ENCODE measurements around the gene ZNF699. TPM values are rescaled to one million over a fixed set of nuclear protein-coding genes. Genes with fewer than 3 reads are reported as not detected.
"Not testable (repeated sequence)": the region's sequence is repeated elsewhere in the genome, so short reads cannot be mapped to it uniquely, and the experiment has no call there.

The ZNF699 gene
- total RNA-seq, 1 donor from 2014 or later, result 23.7 TPM

GRCh38 chr19:9323557-9323918 lies 13.9 kb upstream of the ZNF699 start:
- Histone ChIP-seq H3K36me3 (ENCODE audit: control insufficient read depth, insufficient read depth, low read length) (no peaks in the 10 kb centered on the region), H3K4me3 (ENCODE audit: low read depth, low read length) (peak overlapping the region; percentile 74), H3K27me3 (ENCODE audit: control insufficient read depth, insufficient read depth, low read length) (no peaks in the 10 kb centered on the region)
- TF ChIP-seq CTCF (IDR thresholded peaks at IDR 0.05; ENCODE audit: insufficient read depth, low read length, poor library complexity, severe bottlenecking), result no peak
- DNase-seq (ENCODE audit: low read depth), result peak; percentile 61

- not testable (repeated sequence) for H3K27me3 ChIP-seq (ENCODE audit: control insufficient read depth, insufficient read depth, low read length); H3K36me3 ChIP-seq (ENCODE audit: control insufficient read depth, insufficient read depth, low read length); DNase-seq (ENCODE audit: low read depth); H3K4me3 ChIP-seq (ENCODE audit: low read depth, low read length)
Measured at GRCh38 chr19:9322201-9322600, 12.6 kb upstream of the ZNF699 start.

GRCh38 chr19:9321756-9322155 lies 12.1 kb upstream of the ZNF699 start:
- not testable (repeated sequence) for H3K27me3 ChIP-seq (ENCODE audit: control insufficient read depth, insufficient read depth, low read length); H3K36me3 ChIP-seq (ENCODE audit: control insufficient read depth, insufficient read depth, low read length); DNase-seq (ENCODE audit: low read depth); H3K4me3 ChIP-seq (ENCODE audit: low read depth, low read length)

GRCh38 chr19:9321338-9321737 lies 11.7 kb upstream of the ZNF699 start:
- DNase-seq (ENCODE audit: low read depth), result no peak
- no peaks in the 10 kb centered on the region for H3K27me3 ChIP-seq (ENCODE audit: control insufficient read depth, insufficient read depth, low read length)
- no peak overlapping the region for H3K4me3 ChIP-seq (ENCODE audit: low read depth, low read length)
- no peaks in the 10 kb centered on the region for H3K36me3 ChIP-seq (ENCODE audit: control insufficient read depth, insufficient read depth, low read length)
- no peak for TF ChIP-seq CTCF (IDR thresholded peaks at IDR 0.05; ENCODE audit: insufficient read depth, low read length, poor library complexity, severe bottlenecking)

- DNase-seq (ENCODE audit: low read depth), result no peak
- no peaks in the 10 kb centered on the region for H3K27me3 ChIP-seq (ENCODE audit: control insufficient read depth, insufficient read depth, low read length)
- TF ChIP-seq CTCF (IDR thresholded peaks at IDR 0.05; ENCODE audit: insufficient read depth, low read length, poor library complexity, severe bottlenecking), result no peak
- no peak overlapping the region for H3K4me3 ChIP-seq (ENCODE audit: low read depth, low read length)
- no peaks in the 10 kb centered on the region for H3K36me3 ChIP-seq (ENCODE audit: control insufficient read depth, insufficient read depth, low read length)
Measured at GRCh38 chr19:9313756-9314155, 4.1 kb upstream of the ZNF699 start.

- no peaks in the 10 kb centered on the region for H3K27me3 ChIP-seq (ENCODE audit: control insufficient read depth, insufficient read depth, low read length)
- H3K4me3 ChIP-seq (ENCODE audit: low read depth, low read length), result peak overlapping the region; percentile 77
- no peaks in the 10 kb centered on the region for H3K36me3 ChIP-seq (ENCODE audit: control insufficient read depth, insufficient read depth, low read length)
- no peak for TF ChIP-seq CTCF (IDR thresholded peaks at IDR 0.05; ENCODE audit: insufficient read depth, low read length, poor library complexity, severe bottlenecking)
- DNase-seq (ENCODE audit: low read depth), result peak; percentile 52
Measured at GRCh38 chr19:9309974-9310446, 372 bp upstream of the ZNF699 start.

GRCh38 chr19:9308091-9308770 lies 1.4 kb downstream of the ZNF699 start:
- H3K36me3 ChIP-seq (ENCODE audit: control insufficient read depth, insufficient read depth, low read length), result no peaks in the 10 kb centered on the region
- DNase-seq (ENCODE audit: low read depth), result no peak
- no peak for TF ChIP-seq CTCF (IDR thresholded peaks at IDR 0.05; ENCODE audit: insufficient read depth, low read length, poor library complexity, severe bottlenecking)
- peak overlapping the region; percentile 77 for H3K4me3 ChIP-seq (ENCODE audit: low read depth, low read length)
- no peaks in the 10 kb centered on the region for H3K27me3 ChIP-seq (ENCODE audit: control insufficient read depth, insufficient read depth, low read length)

All from kidney epithelial cell (primary cell).